Panc1 (cell line): ENCODE data around the gene MTHFD2L. TPM values are rescaled to one million over a fixed set of nuclear protein-coding genes. Genes with fewer than 3 reads are reported as not detected.

ENCODE experiments used
- ATAC-seq: fragments of 200-7000 bp; cut with Tn5 transposase; 2 replicates; pipeline ENCODE4 v1.9.1; 2020; ENCODE audit warnings: mild to moderate bottlenecking, moderate library complexity
- BruUV-seq: library from RNA; stranded (reverse); fragments of 400-500 nt; replicated peaks from 2 replicates; lab custom pipeline; 2021; lab: Mats Ljungman, UMichigan
- CTCF ChIA-PET: fragments of 300-600 bp; sonication (Branson Sonifier 250); formaldehyde crosslinking; loops from one replicate; lab custom pipeline; 2022; ENCODE audit warnings: antibody characterized with exemption; lab: Charles Lee
- POLR2A ChIA-PET: fragments of 300-600 bp; sonication (Branson Sonifier 250); formaldehyde crosslinking; loops from one replicate; lab custom pipeline; 2022; ENCODE audit warnings: antibody characterized with exemption; lab: Charles Lee
- DNase-seq: peaks from one replicate; pipeline ENCODE4 v3.0.0-alpha.2; 2010; ENCODE audit warnings: low read depth, low spot score
- H3K27ac ChIP-seq: 2 replicates; pipeline ENCODE4 v1.5.1; 2011; ENCODE audit warnings: mild to moderate bottlenecking, low read length, inconsistent platforms
- H3K27me3 ChIP-seq: fragments of 200-500 bp; sonication (Bioruptor generic); 2 replicates; pipeline ENCODE4 v1.6.0; 2014; ENCODE audit warnings: low read length, inconsistent platforms; ENCODE audit not compliant: control insufficient read depth, insufficient read depth
- H3K36me3 ChIP-seq: fragments of 200-500 bp; sonication (Bioruptor generic); 2 replicates; pipeline ENCODE4 v1.5.1; 2014; ENCODE audit warnings: inconsistent platforms, mild to moderate bottlenecking, low read length, moderate library complexity; ENCODE audit not compliant: control insufficient read depth, insufficient read depth
- H3K4me1 ChIP-seq: 2 replicates; pipeline ENCODE4 v1.5.1; 2011; ENCODE audit warnings: inconsistent platforms, mild to moderate bottlenecking, low read length, moderate library complexity; ENCODE audit not compliant: control insufficient read depth, insufficient read depth
- H3K4me3 ChIP-seq, 2 experiments: 2 replicates each; pipeline ENCODE4 v1.5.1; 2011 to 2012; ENCODE audit warnings: low read depth in 2 of 2, low read length in 2 of 2, mild to moderate bottlenecking in 2 of 2, inconsistent platforms in 1 of 2, moderate library complexity in 1 of 2
- H3K9me3 ChIP-seq: fragments of 200-500 bp; sonication (Bioruptor generic); 2 replicates; pipeline ENCODE4 v1.5.1; 2014; ENCODE audit warnings: low read depth, mild to moderate bottlenecking, inconsistent platforms, low read length, moderate library complexity; ENCODE audit not compliant: control insufficient read depth, insufficient read depth
- CTCF ChIP-seq: fragments of 450-650 bp; IDR thresholded peaks from 2 replicates; pipeline ENCODE4 v1.5.1; 2017; ENCODE audit warnings: mild to moderate bottlenecking
- POLR2AphosphoS5 ChIP-seq: IDR thresholded peaks from 2 replicates; pipeline ENCODE4 v1.6.1; 2012; ENCODE audit warnings: mild to moderate bottlenecking, low read depth, low read length, moderate library complexity
- REST ChIP-seq, 2 experiments: IDR thresholded peaks; 2 replicates each; pipeline ENCODE4 v1.6.1; 2011 to 2012; ENCODE audit warnings: low read depth in 2 of 2, control low read depth in 1 of 2, low read length in 1 of 2, mild to moderate bottlenecking in 1 of 2, moderate library complexity in 1 of 2; ENCODE audit not compliant: insufficient read depth in 1 of 2
- SIN3A ChIP-seq: IDR thresholded peaks from 2 replicates; pipeline ENCODE4 v1.6.1; 2012; ENCODE audit warnings: low read depth, mild to moderate bottlenecking, low read length, moderate library complexity, borderline replicate concordance; ENCODE audit not compliant: insufficient read depth
- TCF7L2 ChIP-seq: IDR thresholded peaks from 2 replicates; pipeline ENCODE4 v1.6.1; 2011; ENCODE audit warnings: mild to moderate bottlenecking, low read depth, low read length, inconsistent platforms
- in situ Hi-C: cut with HindIII; loops from 2 replicates; pipeline ENCODE4 v1.10.0; 2016; ENCODE audit warnings: low sequenced_read_pairs, low pct_unique_long_range_greater_than_20kb
- intact Hi-C: fragments of 100-400 bp; cut with micrococcal nuclease; formaldehyde crosslinking; loops from one replicate; pipeline ENCODE4 v1.10.0; 2022; ENCODE audit not compliant: unreplicated experiment
- total RNA-seq: library from RNA; stranded (reverse); gene quantifications from one replicate; pipeline ENCODE4 v1.2.1, GENCODE V29; 2021; ENCODE audit not compliant: unreplicated experiment

The MTHFD2L gene
- total RNA-seq, 1 experiment from 2014 or later = 6.6 TPM

DNA sequence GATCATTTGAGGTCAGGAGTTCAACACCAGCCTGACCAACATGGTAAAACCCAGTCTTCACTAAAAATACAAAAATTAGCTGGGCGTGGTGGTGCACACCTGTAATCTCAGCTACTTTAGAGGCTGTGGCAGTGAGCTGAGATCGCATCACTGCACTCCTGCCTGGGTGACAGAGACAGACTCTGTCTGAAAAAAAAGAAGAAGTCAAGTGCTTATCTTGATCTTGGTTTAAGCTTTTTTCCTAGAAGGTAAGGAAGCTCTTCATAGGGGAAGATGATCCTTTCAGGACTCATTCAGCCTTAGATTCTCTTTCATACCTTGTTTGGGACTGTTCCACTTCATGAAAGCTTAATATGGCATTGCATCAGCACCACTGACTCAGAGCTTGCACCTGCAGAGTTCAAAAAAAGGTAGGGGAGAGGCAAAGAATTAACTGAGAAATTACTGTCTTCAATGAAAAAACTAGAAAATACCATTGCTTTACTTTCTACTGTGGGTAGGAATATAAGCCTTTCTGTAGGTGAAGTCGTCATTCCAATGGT is 79.6 kb downstream of the MTHFD2L start:
- intact Hi-C loops = no loop called here
- no peaks in the 10 kb centered on the region for H3K9me3 ChIP-seq
- no peaks in the 10 kb centered on the region for H3K27me3 ChIP-seq
- DNase-seq (no peak), ATAC-seq (no peak)
- TF ChIP-seq SIN3A = no peak
- TF ChIP-seq POLR2AphosphoS5 = no peak
- TF ChIP-seq TCF7L2 = no peak
- TF ChIP-seq CTCF = no peak
- no TSS peak for BruUV-seq
- H3K4me3 ChIP-seq = no peak overlapping the region
- CTCF ChIA-PET = no interaction called here
- H3K4me1 ChIP-seq = no peaks in the 10 kb centered on the region
- POLR2A ChIA-PET = no interaction called here
- in situ Hi-C loops = no loop called here
- H3K27ac ChIP-seq = no peak overlapping the region
- H3K36me3 ChIP-seq = no peaks in the 10 kb centered on the region

- ChIA-PET CTCF (no interaction called here), POLR2A (no interaction called here)
- Histone ChIP-seq H3K4me1 (no peaks in the 10 kb centered on the region), H3K36me3 (no peaks in the 10 kb centered on the region), H3K4me3 (no peak overlapping the region), H3K27me3 (no peaks in the 10 kb centered on the region), H3K9me3 (no peaks in the 10 kb centered on the region), H3K27ac (no peak overlapping the region)
- no peak for TF ChIP-seq TCF7L2
- TF ChIP-seq CTCF = no peak
- TF ChIP-seq SIN3A = no peak
- TF ChIP-seq POLR2AphosphoS5 = no peak
- TF ChIP-seq REST (IDR thresholded peaks at IDR 0.05; ENCODE audit: insufficient read depth in 1 of 2, low read depth in 2 of 2, low read length in 1 of 2) = no peak
- no peak for ATAC-seq
- in situ Hi-C loops = no loop called here
- DNase-seq = no peak
- BruUV-seq = no TSS peak
- intact Hi-C loops = no loop called here
Observed at GRCh38 chr4:74244049-74244448, 86.1 kb downstream of the MTHFD2L start.
